GM23338 (cell line): ENCODE measurements around the gene RAD23B.

ENCODE experiments used
- CTCF ChIP-seq, 2 experiments: fragments of 200-600 bp in 1 of 2; sonication (generic) in 1 of 2; conservative IDR thresholded peaks; 2 replicates each; pipeline versions ENCODE4 v1.5.1 to v1.6.1; 2016 to 2017; ENCODE audit warnings: antibody characterized with exemption in 2 of 2, low read depth in 2 of 2, mild to moderate bottlenecking in 2 of 2, moderate library complexity in 1 of 2
- EZH2phosphoT487 ChIP-seq: fragments of 200-600 bp; sonication (generic); IDR thresholded peaks from one replicate; pipeline ENCODE4 v1.8.1; 2018; ENCODE audit warnings: antibody characterized with exemption; ENCODE audit not compliant: unreplicated experiment
- POLR2AphosphoS5 ChIP-seq: IDR thresholded peaks from 2 replicates; pipeline ENCODE4 v1.6.1; 2016; ENCODE audit warnings: antibody characterized with exemption, low read depth

DNA sequence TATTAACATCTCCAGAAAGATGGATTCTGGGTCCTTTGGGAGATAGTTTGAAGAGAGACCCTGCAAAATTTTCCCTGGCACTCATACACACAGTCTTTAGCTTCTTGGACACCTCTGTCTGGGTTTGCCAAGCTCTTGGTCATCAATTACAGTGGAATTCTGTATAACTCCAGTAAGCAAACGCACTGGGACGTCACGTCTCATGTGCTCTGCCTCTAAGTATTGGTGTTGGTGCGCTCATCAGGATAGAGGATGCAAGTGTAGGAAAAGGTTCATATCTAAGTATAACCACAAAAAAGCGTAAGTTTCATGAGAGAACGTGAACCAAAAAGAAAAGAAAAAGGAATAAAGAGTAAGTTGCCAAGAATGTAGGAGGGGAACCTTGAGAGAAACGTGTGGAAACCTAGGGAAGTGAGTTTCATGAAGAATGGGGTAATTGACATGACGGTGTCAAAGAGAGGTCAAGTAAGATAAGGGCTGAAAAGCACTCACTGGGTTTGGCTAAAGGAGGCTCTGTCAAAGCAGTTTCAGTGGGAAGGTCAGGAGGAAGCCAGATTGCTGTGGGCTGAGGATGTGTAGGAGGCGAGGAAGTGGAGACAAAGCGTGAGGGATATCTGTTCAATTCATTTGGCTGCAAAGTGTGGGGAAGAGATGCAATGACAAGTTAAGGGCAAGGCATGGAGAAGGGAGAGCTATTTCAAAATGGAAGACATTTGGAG lies 92.7 kb downstream of the RAD23B start:
- TF ChIP-seq EZH2phosphoT487: no peak
- no peak for TF ChIP-seq CTCF (conservative IDR thresholded peaks at IDR 0.05; ENCODE audit: low read depth in 2 of 2)
- TF ChIP-seq POLR2AphosphoS5: no peak
